Effector CD4-positive, alpha-beta T cell (primary cell): ENCODE results near the gene NUP107.
A peak's percentile ranks its signal among the peaks of the same experiment; 100 is the strongest.

ENCODE experiments used
- DNase-seq: peaks from one replicate; pipeline ENCODE4 v3.0.0-alpha.2; 2020

NUP107 gene

GRCh38 chr12:68743356-68743755, 56.6 kb downstream of the NUP107 start:
- no peak for DNase-seq

GRCh38 chr12:68745376-68745903, 58.7 kb downstream of the NUP107 start:
- DNase-seq, result no peak

- peak; percentile 88 for DNase-seq
Observed at GRCh38 chr12:68745904-68746571, 59.3 kb downstream of the NUP107 start, which contains the start of gene SLC35E3. SLC35E3 (plus strand) TSS chr12:68746176; CDS start chr12:68746378, 202 bp downstream.

GRCh38 chr12:68746572-68747180, 59.9 kb downstream of the NUP107 start:
- no peak for DNase-seq

GRCh38 chr12:68749443-68749842, 62.7 kb downstream of the NUP107 start:
- DNase-seq, result no peak

GRCh38 chr12:68749861-68750260, 63.1 kb downstream of the NUP107 start:
- DNase-seq, result no peak

- no peak for DNase-seq
Observed at GRCh38 chr12:68750506-68750905, 63.7 kb downstream of the NUP107 start.

- no peak for DNase-seq
Observed at GRCh38 chr12:68755536-68756243, 68.9 kb downstream of the NUP107 start.

- DNase-seq, result no peak
Observed at GRCh38 chr12:68759852-68760251, 73.1 kb downstream of the NUP107 start.

GRCh38 chr12:68760806-68761441, 74.1 kb downstream of the NUP107 start:
- DNase-seq, result no peak

- no peak for DNase-seq
Observed at GRCh38 chr12:68761442-68761812, 74.6 kb downstream of the NUP107 start.

GRCh38 chr12:68761901-68762630, 75.3 kb downstream of the NUP107 start:
- no peak for DNase-seq

- DNase-seq, result no peak
Observed at GRCh38 chr12:68762691-68763090, 75.9 kb downstream of the NUP107 start.

GRCh38 chr12:68765696-68766095, 78.9 kb downstream of the NUP107 start:
- DNase-seq, result no peak

- no peak for DNase-seq
Observed at GRCh38 chr12:68766646-68767045, 79.9 kb downstream of the NUP107 start.

GRCh38 chr12:68767191-68767590, 80.4 kb downstream of the NUP107 start:
- no peak for DNase-seq

- DNase-seq, result no peak
Observed at GRCh38 chr12:68768431-68768939, 81.7 kb downstream of the NUP107 start.

- DNase-seq, result no peak
Observed at GRCh38 chr12:68769941-68770340, 83.2 kb downstream of the NUP107 start.

- no peak for DNase-seq
Observed at GRCh38 chr12:68771223-68771925, 84.6 kb downstream of the NUP107 start.

- no peak for DNase-seq
Observed at GRCh38 chr12:68772714-68773113, 85.9 kb downstream of the NUP107 start.

- no peak for DNase-seq
Observed at GRCh38 chr12:68773582-68773981, 86.8 kb downstream of the NUP107 start.
